ENCODE data around the gene VOPP1.
"Not testable (repeated sequence)": the region's sequence is repeated elsewhere in the genome, so short reads cannot be mapped to it uniquely, and the experiment has no call there.

The VOPP1 gene, protein sequence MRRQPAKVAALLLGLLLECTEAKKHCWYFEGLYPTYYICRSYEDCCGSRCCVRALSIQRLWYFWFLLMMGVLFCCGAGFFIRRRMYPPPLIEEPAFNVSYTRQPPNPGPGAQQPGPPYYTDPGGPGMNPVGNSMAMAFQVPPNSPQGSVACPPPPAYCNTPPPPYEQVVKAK

DNA sequence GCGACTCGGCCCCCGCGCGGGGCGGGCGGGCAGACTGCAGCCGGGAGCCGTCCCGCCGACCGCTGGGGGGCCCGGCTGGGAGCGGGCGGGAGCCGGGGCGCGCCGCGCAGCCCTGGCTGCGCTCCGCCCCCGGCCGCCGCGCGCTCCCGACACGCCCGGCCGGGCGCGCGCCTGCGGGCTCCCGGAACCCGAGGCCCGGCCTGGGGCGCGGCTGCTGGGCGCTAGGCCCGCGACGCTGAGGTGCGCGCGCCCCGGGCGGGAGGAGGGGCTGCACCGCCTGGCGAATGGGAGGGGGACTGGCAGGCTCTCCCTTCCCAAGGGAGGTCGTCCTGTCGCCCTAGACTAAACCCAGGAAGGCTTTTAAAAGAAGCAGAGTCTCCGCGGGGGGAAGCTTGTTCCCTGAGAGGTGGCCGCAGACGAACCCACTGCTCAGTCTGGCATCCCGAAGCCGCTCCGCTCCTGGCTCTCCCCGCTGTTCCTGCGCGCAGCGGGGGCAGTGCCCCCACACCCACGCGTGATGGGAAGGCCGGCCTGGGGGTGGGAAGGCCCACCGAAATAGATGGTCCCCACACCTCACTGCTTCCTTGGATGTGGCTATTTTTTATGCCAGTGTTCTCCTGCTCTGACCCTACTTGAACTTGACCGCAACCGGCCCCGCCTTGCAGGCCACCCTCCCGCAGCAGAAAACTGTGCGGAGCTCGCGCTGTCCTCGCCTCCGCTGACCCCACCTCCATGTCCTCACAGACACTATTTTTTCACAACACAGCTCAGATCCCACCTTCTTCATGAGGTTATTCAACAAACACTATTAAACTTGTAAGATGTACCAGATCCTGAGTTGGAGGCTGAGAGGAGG, at the start of gene VOPP1:
Gene VOPP1, minus strand, starts transcription at position 125 of the 856 bp plus-strand sequence. CDS start 178 bp downstream, outside the sequence.
- DNase-seq: peak; percentile 52 to 54

DNA sequence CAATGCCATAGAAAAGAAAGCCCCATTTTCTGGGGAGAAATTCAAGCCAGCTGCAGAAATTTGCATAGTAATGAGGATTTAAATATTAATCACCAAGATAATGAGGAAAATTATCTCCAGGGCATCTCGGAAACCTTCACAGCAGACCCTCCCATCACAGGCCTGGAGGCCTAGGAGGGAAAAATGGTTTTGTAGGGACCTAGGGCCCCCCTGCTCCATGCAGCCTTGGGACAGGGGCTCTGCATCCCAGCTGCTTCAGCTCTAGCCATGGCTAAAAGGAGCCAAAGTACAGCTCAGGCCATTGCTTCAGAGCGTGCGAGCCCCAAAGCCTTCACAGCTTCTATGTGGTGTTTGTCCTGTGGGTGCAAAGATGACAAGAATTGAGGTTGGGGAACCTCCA, 46.6 kb upstream of the VOPP1 start:
- no peak for DNase-seq

DNA sequence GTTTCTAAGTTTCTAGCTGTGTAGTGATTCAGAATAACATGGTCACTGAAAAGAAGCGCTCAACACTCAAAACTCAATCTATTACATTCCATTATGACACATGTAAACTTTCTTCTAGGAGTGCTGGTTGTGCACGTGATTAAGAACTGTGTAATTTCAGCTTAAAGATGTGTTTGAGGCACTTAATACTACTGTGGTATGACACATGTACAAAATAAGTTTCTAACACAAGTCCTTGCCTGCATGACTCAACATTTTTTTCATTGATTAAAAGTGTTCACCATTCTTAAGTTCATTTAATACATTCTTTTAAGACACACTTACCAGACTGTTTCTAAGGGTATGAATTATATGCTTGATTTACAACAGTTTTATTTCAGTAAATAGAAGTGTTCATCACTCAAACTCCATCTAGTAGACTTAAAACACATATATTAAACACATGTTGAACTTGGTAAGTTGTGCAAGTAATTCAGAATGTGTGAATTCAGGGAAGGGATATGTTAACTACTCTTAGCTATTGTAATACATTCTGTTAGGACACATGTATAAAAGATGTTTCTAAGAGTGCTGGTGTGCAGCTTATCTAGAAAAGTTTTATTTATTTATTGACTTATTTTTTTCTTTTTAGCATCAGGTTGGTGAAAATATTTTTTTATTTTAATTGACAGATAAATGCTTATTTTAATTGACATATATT, 42.2 kb upstream of the VOPP1 start:
- not testable (repeated sequence) for DNase-seq

DNA sequence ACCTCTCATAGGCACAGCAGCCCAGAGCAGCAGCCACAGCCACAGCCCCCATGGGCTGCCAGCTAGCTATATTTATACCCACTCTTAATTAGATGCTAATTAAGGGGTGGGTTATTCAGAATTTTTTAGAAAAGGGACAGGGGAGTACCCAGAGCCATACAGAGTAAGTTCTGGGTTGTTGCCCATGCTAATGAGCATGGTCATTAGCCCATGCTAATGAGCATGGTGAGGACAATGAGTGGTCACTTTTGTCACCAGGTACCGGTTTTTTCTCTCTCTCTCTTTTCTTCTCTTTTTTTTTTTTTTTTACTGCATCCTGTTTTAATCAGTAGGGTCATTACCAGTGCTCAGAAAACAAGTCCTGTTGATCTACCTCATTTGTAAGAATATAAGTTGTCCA, 37.4 kb upstream of the VOPP1 start:
- not testable (repeated sequence) for DNase-seq

DNA sequence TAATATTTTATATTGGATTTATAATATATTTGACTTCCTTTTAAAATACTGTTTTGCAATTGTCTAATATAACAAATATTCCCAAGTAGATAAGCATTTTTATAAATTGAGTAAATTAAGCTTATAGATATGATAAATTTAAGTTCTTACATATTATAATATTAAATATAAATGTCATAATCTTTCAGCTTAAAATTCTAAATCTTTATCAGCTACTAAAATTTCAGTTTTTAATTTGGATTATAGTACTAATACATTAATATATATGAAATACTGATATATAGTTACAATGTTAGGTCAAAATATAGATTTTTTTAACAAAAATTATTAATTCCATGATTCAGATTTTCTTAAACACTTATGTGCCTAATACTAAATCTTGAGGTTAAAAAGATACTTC, 33.4 kb upstream of the VOPP1 start:
- DNase-seq: not testable (repeated sequence)

DNA sequence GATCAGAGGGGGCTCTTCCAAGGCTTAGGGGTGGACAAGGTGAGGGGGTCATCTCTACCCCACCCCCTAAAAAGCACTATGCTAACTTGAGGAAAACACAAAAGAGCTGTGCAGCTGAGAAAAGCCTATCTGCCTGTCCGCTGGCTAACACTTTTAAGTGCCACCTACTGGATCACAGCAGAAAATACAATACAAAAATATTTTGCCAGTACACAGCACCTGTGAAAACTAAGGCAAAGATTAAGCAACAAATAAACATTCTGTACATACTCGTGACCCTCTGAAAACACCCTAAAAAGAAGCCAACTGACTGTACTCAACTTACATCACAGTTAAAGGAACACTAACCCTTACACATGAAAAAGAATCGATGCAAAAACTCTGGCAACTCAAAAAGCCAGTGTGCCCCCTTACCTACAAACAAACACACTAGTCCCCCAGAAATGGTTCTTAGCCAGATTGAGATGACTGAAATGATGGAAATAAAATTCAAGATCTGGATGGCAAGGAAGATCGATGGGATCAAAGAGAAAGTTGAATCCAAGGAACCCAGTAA, 25.7 kb upstream of the VOPP1 start:
- DNase-seq: not testable (repeated sequence)

DNA sequence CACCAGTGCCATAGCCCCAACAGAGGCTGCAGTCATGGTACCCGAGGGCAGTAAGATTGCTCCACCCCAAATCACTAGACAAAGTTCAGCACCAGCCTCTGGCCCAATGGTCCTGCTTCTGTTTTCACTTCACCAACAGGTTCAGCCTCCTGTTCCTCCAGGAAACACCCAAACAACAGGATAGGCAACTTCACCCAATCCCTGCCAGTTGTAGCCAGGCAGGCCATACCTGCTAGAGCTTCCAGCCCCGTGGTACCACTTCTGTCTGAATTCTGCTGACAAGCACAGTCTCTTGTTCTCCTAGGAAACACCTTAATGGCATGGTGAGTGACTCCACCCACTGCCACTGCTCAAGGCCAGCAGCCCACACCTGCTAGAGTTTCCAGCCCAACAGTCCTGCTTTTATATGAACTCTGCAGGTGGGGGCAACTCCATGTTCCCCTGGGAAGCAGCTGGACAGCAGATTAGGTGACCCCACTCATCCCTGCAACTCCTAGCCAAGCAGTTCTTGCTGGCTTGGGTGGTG, 25.0 kb upstream of the VOPP1 start:
- not testable (repeated sequence) for DNase-seq

DNA sequence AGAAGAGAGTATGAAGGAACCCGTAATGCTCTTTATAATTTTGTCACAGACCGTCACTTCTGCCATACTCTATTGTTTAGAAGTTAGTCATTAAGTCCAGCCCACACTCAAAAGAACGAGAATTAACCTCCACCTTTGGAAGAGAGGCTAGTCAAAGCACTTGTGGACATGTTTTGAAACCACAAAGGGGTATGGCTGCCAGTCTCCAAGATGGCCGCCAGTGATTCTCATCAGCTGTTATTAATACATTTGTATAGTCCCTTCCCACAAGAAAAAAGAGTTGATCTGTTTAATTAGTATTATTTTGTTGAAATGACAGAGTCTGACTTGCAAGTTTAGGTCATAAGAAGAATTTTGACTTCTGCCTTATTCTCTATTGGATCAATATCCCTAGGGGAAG, 23.2 kb upstream of the VOPP1 start:
- DNase-seq: no peak

DNA sequence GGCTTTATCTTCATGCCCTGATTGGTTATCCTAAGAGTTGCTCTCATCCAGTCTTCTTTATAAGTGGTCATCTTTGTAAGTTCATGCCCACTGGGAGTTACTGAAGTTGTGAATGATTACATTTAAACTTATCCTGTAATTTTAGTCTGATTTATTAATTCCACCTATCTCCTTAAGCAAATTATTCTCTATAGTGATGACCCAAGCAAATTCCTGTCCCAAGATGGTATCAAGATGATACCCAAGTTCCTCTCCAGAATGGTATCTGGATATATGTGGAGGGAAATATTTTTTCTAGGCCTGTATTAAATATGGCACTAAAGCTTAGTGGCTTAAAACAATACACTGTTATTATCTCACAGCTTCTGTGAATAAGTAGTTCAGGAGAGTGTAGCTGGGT, 22.6 kb upstream of the VOPP1 start:
- DNase-seq: no peak

DNA sequence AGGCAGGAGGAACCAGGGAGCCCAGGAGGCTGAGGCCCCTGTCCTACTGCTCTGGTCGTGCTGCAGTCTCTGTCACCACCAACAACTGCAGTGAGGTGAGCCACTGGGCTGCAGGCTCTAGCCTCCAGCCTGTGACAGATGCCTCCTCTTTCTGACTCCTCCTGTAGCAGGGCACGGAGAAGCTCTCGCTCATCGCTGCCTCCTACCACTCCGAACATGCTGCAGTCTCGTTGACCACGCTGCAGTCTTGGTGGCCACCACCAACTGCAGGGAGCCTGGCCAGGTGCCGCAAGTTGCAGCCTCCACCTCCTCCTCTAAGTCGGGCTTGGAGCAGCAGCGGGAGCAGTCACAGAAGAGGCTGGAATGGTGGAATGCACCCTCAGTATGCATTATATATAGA, 22.1 kb upstream of the VOPP1 start:
- DNase-seq: no peak

DNA sequence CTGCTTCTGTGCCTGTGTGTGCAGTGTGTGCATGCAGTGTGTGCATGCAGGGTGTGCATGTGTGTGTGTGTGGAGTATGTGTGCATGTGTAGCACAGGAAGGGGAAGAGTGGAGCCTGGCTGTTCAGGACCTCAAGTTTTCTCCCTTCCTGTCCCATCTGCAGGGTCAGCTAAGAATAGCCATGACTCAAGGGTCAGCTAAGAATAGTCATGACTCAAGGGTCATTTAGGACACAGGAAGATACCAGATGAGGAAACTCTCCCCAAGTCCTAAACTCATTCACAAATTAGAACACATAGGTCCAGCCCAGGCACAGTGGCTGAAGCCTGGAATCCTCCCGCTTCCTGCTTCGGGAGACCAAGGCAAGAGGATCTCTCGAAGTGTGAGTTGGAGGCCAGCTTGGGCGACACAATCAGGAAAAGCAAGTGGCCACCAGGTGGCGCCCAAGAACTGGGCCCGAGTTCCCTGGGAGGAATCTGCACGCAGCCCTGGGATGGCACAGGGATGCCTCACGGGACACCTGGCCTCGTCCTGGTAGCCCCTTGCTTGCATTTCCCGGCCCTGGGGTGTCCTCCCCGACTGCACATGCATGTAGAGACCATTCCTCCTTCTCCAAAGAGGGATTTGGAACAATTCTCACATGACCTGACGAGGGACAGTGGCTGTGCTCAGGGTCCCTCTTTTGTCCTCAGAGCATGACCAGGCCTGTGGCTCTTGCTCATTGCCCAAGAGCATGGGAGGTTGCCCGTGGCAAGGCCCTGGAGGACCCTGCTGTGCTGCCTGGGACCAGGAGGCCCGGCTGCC, 21.4 kb upstream of the VOPP1 start:
- peak; percentile 66 to 71 for DNase-seq

DNA sequence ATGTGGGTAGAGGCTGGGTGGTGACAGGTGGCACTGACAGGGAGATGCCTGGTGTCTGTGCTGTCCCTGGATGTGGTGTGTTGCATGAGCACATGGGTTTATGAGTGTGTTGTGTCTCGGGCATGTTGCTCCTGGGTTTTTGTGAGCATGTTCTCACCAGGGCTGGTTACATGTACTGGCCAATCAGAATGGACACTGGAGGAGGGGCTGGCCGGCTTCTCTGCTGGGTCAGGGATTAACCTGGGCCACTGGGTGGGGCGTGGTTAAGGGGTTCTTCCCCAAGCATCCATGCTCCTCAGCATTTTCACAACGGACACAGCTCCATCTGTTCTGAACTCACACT, 20.8 kb upstream of the VOPP1 start:
- no peak for DNase-seq

DNA sequence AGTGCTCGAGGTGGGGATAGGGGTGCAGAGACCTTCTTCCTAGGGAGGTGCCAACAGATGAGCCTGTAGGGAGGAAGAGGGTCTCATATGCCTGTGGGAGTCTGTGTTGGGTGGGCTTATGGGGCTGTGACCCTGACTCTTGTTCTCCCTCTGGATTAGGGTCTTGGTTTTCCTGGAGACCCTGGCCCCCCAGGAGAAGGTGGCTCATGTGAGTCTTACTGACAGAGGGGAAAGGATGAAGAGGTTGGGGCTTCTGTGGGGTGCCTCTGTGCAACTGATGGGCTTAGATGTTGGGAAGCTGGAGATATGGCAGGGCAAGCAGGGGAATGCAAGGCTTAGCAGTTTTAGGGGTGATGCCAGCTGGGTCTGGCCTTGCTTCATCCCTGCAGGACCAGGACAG, 20.2 kb upstream of the VOPP1 start:
- DNase-seq: no peak

DNA sequence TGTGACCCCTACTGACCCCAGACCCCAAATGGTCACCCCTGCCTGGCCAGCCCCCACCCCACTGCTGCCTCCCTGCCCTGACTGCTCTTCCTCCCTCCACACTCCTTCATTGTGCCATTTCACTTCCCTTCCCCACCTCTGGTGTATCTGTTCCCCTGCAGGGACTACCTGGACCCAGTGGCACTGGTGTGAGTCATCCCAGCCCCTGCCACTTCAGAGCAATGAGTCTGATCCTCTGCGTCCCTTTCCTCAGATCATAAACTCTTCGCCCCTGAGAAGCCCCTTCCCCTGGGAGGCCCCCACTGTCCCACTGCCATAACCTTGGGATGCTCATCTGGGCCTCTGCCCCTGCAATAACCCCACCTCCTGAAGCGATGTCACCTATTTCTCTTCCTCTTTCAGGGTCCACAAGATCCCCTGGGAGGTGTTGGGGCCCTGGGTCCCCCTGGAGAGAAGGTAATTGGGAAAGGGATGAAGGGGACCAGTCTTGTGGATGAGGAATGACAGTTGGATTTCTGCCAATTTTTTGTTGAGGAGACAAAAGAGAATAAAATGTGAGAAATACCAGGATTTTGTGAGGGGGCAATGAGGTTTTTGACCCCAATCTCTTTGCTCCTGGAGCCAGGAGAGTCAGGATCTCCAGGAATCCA, 19.1 kb upstream of the VOPP1 start:
- DNase-seq: no peak

DNA sequence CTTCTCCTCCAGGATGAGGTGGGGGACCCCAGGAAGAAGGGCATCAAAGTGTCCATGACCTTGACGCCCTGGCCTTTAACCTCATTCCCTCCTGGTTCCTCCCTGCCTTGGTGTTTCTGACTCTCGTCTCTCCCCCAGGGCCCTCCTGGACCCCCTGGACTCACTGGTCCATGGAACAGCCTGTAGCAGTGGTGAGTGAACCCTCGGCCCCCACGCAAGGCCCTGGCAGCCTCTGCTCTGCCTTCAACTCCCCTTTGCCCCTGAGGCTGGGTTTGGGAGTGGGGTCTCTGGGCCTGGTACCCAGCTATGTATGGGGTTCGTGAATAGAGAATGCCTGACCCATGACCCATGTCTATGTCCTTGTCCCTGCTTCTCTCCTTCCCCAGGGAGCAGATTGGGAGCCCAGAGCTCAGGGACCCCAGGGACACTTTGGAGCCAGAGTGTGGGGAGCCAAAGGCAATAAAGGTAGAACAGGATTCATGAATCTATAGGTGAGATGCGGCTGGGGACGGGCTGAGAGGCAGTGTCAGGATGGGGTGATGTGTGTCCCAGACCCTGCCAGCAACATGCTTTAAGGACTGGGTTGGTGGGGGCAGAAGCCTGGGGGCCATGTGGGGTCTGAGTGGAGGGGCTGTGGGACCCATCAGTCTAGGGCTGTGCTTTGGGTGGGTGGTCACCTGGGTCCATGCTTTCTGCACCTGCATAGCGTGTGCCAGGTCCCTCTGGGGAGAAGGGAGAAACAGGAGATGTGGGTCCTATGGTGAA, 18.4 kb upstream of the VOPP1 start:
- DNase-seq: no peak

DNA sequence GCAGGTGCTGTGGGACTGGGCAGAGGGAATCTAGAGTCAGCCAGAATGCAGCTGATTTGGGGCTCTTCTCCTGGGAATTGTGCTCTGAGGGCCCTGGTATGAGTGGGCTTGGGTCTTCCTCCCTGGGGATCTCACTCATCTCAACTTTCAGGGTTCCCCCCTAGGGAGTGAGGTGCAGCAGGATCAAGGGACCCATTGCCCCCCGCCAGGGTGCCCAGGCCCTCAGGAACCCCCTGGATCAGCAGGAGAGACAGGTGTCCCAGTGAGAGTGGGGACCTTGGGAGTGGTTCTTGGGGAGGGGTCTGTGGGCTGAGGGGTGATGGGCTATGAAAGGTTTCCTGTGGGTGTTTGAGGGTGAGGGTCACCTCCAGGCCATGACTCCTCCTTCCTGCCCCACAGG, 17.6 kb upstream of the VOPP1 start:
- DNase-seq: no peak

DNA sequence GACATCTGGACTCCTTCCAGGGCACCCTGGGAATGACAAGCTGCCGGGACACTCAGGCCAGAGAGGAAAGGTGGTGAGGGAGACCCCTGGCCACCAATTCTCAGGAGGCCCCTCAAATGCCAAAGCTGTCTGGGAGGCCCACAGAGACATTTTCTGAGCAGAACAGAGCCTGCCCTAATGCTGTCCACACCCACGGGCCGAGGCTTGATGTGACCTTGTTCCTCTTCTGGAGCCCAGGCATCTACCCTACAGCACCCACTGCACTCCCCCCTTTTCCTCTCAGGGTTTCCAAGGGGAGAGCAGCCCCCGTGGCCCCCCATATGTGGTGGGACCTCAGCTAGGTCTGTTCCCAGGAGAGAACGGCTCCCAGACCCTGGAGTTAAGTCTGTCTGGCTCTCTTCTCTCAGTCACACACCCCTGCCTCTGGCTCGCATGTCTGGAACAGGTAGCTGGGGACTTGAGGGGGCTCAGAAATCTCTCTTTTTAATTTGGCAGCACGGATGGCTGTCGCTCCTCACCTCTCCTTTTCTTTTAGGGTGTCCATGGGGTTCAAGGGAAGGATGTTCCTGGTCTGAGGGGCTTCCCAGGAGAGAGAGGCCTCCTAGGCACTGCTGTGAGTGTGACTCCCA, 16.8 kb upstream of the VOPP1 start:
- no peak for DNase-seq

DNA sequence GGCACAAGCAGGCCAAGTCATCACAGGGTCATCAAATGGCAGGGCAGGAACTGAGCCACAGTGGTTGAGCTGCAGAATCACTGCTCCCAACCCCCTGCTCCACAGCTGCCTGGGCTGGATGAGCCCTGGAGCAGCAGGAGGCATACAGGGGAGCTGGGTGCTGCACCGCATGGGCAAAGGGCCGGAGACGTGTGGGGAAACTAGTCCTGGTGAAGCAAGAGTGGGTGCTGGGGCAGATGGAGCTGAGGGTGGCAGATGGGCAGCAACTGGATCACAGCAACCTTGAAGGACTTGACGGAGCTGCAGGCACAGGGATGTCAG, 16.0 kb upstream of the VOPP1 start:
- no peak for DNase-seq

DNA sequence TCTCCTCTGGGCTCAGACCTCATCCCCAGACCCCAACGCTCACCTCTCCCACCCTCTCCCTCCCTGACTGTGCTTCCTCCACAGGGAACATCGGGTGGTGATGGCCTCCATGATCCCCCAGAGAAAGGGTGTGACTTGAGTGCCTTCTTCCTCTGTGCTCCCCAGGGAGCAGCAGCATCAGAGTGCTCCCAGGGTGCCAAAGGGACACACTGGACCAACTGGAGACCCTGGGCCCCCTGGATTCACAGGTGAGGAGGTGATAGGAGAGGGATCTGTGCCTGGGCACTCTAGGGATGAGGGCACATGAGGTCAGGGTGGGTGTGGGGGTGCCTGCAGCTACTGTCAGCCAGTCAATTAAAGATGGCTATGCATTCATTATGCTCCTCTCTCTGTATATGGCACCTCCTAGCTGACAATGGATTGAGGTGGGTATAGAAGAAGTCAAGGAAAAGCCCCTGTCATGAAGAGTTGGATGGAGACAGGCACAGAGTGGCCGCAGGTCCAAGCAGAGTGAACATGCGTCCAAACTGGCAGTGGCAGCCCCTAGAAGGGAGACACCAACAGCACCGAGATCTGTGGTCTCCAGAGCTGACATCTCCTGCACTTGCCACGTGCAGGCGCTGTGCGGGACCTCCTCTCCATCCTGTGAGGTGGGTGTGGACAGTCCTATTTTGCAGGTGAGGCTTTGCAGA, 15.5 kb upstream of the VOPP1 start:
- DNase-seq: no peak

DNA sequence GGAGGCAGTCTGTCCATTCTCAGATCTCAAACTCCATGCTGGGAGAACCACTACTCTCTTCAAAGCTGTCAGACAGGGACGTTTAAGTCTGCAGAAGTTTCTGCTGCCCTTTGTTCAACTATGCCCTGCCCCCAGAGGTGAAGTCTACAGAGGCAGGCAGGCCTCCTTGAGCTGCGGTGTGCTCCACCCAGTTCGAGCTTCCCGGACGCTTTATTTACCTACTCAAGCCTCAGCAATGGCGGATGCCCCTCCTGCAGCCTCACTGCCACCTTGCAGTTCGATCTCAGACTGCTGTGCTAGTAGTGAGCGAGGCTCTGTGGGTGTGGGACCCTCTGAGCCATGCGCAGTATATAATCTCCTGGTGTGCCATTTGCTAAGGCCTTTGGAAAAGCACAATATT, 10.4 kb upstream of the VOPP1 start:
- not testable (repeated sequence) for DNase-seq
